HG02970 (cell line): Measurements from ENCODE around the gene AXIN2.

Experiments used
- ATAC-seq: cut with Tn5 transposase; IDR thresholded peaks from one replicate; pipeline ENCODE4 v1.9.1; 2021; ENCODE audit warnings: mild to moderate bottlenecking, moderate library complexity, moderate number of reproducible peaks; ENCODE audit not compliant: unreplicated experiment, low FRiP score

Gene AXIN2

GRCh38 chr17:65556014-65556909 lies 5.2 kb downstream of the AXIN2 start:
- no peak for ATAC-seq

GRCh38 chr17:65554553-65555223 lies 6.8 kb downstream of the AXIN2 start:
- no peak for ATAC-seq

GRCh38 chr17:65553646-65554552 lies 7.5 kb downstream of the AXIN2 start:
- ATAC-seq = no peak

- ATAC-seq = no peak
Observed at GRCh38 chr17:65553009-65553645, 8.3 kb downstream of the AXIN2 start.

- no peak for ATAC-seq
Observed at GRCh38 chr17:65552214-65552613, 9.2 kb downstream of the AXIN2 start.

GRCh38 chr17:65551267-65552040 lies 10.0 kb downstream of the AXIN2 start:
- no peak for ATAC-seq

GRCh38 chr17:65550758-65551157 lies 10.7 kb downstream of the AXIN2 start:
- no peak for ATAC-seq

- no peak for ATAC-seq
Observed at GRCh38 chr17:65550075-65550662, 11.3 kb downstream of the AXIN2 start.

GRCh38 chr17:65548269-65548969 lies 13.0 kb downstream of the AXIN2 start:
- no peak for ATAC-seq

- no peak for ATAC-seq
Observed at GRCh38 chr17:65547253-65547670, 14.2 kb downstream of the AXIN2 start.

GRCh38 chr17:65546579-65546978 lies 14.9 kb downstream of the AXIN2 start:
- no peak for ATAC-seq

- no peak for ATAC-seq
Observed at GRCh38 chr17:65545705-65546523, 15.5 kb downstream of the AXIN2 start.

GRCh38 chr17:65544672-65545071 lies 16.8 kb downstream of the AXIN2 start:
- no peak for ATAC-seq

- ATAC-seq = no peak
Observed at GRCh38 chr17:65542610-65543009, 18.8 kb downstream of the AXIN2 start.

GRCh38 chr17:65542067-65542466 lies 19.4 kb downstream of the AXIN2 start:
- ATAC-seq = no peak

GRCh38 chr17:65541453-65541852 lies 20.0 kb downstream of the AXIN2 start:
- no peak for ATAC-seq

GRCh38 chr17:65539630-65540266 lies 21.7 kb downstream of the AXIN2 start:
- ATAC-seq = no peak
